CD4-positive, alpha-beta T cell treated with Interleukin-12 subunit alpha and Interleukin-12 subunit beta, for 1 hour (primary cell): Measurements from ENCODE around the gene MTG2.

Experiments
- DNase-seq: peaks from one replicate; pipeline ENCODE4 v3.0.0-alpha.2; 2020

Gene MTG2

DNA sequence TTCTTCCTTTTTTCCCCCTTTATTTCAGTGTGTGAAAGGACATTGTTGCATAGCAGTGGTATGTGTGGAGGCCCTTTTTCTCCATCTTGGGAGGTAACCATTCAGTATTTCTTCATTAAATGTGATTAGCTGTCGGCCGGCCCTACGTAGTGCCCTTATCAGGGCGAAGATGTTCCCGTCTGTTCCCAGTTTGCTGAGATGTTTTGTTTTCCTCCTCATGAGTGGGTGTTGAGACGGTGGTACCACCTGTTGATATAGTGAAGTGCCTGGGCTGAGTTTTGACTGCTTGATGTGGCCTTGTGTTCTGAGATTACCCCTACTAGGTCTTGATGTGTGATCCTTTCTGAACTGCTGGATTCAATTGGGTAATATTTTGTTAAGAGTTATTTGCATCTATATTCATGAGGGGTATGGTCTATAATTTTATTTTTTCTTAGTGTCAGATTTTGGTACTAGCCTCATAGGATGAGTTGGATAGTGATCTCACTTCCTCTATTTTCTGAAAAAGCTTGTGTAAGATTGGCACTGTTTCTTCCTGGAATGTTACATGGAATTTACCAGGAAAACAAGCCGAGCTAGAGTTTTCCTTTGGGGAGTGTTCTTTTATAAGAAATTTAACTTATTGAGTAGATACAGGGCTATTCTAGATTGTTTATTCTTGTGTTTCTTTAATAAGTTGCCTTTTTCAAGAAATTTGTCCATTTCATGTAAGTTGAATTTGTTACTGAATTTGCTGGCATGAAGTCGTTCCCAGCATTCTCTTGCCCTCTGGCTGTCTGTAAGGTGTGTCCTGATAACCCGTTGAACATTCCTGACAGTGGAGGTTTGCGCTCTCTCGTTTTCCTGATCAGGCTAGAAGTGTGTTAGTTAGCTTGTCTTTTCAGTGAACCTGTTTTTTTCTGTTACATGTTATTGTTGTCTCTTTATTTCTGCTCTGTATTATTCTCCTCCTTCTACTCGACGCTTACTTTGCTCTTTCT, 4.3 kb downstream of the MTG2 start:
- DNase-seq, result no peak

- no peak for DNase-seq
These were observed 8.0 kb downstream of the MTG2 start for GRCh38 chr20:62190639-62191411.

GRCh38 chr20:62191781-62192559, 9.1 kb downstream of the MTG2 start:
- no peak for DNase-seq

GRCh38 chr20:62192635-62193034, 9.8 kb downstream of the MTG2 start:
- no peak for DNase-seq

GRCh38 chr20:62193079-62194025, 10.5 kb downstream of the MTG2 start:
- no peak for DNase-seq

DNA sequence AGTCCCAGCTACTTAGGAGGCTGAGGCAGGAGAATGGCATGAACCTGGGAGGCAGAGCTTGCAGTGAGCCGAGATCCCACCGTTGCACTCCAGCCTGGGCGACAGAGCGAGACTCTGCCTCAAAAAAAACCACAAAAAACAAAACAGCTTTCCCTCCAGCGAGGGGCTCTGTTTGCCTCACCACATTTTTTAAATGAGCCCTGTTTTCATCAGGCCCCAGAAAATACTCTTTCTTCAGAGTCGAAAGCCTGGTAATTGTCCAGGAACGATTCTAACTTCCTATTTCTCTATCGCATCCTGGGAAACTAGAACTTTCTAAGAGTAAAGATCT, 12.2 kb downstream of the MTG2 start:
- DNase-seq, result no peak

- DNase-seq, result no peak
These were observed 12.9 kb downstream of the MTG2 start for GRCh38 chr20:62195736-62196135.

GRCh38 chr20:62196286-62196685, 13.5 kb downstream of the MTG2 start:
- DNase-seq, result no peak

GRCh38 chr20:62197311-62197710, 14.5 kb downstream of the MTG2 start:
- DNase-seq, result no peak

- no peak for DNase-seq
These were observed 15.0 kb downstream of the MTG2 start for GRCh38 chr20:62197801-62198200.

DNA sequence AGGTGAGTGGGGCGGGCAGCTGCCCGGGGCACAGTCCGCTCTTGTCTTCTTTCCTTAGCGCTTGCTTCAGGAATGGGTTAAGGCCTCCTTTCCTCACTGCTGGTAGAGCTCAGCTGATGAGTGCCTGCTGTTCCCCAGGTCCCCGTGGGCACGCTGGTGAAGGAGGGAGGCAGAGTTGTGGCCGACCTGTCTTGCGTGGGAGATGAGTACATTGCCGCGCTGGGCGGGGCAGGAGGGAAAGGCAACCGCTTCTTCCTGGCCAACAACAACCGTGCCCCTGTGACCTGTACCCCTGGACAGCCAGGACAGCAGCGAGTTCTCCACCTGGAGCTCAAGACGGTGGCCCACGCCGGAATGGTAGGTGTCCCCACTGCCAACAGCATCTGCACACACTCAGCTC, 15.7 kb downstream of the MTG2 start:
- no peak for DNase-seq

DNA sequence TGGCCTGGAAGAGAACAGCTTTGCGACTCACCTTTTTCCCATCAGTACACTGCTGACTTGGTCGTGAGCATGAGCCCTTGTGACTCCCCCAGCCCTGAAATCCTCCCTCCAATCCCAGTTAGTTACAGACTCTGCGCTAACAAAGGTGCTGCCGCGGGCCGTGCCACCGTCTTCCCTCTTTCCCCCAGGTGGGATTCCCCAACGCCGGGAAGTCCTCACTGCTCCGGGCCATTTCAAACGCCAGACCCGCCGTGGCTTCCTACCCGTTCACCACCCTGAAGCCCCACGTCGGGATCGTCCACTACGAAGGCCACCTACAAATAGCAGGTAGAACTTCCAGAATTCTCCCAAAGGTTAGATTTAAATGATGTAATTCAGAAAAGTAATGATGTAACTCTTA, 16.1 kb downstream of the MTG2 start:
- DNase-seq, result no peak

DNA sequence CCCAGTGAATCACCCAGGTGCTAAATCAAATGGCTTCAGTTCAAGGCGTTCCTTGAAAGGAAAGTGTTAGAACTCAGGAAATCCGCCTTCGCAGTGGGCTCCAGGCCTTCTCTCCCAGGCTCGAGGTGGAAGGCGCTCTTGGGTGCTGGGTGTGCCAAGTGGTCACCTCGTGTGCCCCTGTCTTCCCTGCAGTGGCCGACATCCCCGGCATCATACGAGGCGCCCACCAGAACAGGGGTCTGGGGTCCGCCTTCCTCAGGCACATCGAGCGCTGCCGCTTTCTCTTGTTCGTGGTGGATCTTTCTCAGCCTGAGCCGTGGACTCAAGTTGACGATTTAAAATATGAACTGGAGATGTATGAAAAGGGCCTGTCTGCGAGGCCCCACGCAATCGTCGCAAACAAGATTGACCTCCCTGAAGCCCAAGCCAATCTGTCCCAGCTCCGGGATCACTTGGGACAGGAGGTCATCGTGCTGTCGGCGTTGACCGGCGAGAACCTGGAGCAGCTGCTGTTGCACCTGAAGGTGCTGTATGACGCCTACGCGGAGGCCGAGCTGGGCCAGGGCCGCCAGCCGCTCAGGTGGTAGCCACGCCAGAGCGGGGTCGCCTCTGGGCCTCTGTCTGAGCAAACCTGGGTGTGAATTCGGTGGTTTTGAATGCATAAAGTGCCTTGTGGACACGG, 17.8 kb downstream of the MTG2 start:
- DNase-seq, result no peak

DNA sequence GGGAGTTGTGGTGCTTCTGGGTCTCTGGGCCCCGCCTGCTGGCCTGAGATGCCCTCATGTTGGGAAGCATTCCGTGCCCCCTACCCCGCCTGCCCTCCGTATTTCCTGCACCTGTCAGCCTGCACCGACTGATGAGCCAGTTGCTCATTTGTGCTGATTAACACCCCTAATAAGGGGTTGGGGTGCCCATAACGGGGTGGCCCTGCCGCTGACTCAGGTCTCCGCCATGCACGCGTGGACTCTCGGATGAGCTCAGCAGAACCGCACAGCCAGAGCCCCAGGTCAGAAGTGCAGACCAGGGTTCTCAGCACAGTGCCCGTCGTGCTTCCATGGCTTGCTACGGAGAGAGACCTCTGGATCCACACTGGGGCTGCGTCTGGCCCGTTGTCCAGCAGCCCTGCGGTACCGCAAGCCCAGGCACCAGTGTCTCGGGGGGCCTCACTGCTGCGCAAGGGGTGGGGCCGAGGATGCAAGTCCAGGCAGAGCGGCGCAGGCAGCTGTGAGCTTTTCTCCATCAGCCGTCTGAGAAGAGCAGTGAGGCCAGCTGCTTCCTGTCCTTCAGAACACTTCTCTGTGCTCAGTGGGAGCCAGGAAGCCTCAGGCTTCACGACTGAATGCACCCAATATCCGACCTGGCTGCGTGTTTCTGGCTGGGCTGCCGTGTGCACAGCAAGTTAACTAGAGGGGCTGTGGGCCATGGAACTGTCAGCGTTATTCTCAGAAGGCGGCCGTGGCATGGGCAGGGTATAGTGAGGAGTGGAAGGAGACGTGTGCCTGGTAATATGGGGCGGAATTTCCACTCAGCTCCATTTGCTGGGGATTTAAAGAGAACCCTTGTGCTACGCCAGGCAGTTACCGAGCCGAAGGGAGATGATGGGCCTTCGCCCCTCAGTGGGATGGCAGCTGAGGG, 18.6 kb downstream of the MTG2 start:
- no peak for DNase-seq

GRCh38 chr20:62202083-62202395, 19.2 kb downstream of the MTG2 start:
- DNase-seq, result no peak

DNA sequence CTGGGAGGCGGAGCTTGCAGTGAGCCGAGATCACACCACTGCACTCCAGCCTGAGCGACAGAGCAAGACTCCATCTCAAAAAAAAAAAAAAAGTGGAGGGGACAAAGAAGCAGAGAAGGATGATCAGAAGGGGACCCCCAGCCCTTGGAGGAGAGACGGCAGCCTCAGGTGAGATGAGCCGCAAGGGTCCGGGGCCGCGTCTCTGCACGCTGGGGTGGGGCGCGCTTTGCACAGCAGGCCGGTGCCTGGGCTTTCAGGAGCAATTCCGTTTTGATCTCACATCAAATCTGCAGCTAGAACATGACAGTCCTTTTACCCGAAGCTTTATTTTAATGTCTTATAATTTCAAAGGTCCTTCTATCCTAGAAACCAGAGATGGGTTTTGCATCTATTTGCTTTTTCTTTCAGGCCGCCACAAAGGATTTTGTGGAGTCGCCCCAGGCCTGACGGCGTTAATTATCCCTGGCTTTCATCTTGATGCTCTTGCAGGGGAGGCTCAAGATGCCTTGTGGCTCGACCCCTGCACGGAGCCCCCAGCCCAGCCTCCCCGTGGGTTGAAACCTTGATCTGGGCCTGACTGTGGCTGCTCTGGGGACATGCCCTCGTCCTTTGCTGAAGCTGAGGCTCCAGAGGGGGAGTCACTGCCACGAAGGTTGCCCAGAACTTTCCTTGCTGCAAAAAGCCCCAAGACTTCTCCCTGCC, 20.0 kb downstream of the MTG2 start:
- DNase-seq, result no peak

GRCh38 chr20:62203378-62204030, 20.7 kb downstream of the MTG2 start:
- no peak for DNase-seq

DNA sequence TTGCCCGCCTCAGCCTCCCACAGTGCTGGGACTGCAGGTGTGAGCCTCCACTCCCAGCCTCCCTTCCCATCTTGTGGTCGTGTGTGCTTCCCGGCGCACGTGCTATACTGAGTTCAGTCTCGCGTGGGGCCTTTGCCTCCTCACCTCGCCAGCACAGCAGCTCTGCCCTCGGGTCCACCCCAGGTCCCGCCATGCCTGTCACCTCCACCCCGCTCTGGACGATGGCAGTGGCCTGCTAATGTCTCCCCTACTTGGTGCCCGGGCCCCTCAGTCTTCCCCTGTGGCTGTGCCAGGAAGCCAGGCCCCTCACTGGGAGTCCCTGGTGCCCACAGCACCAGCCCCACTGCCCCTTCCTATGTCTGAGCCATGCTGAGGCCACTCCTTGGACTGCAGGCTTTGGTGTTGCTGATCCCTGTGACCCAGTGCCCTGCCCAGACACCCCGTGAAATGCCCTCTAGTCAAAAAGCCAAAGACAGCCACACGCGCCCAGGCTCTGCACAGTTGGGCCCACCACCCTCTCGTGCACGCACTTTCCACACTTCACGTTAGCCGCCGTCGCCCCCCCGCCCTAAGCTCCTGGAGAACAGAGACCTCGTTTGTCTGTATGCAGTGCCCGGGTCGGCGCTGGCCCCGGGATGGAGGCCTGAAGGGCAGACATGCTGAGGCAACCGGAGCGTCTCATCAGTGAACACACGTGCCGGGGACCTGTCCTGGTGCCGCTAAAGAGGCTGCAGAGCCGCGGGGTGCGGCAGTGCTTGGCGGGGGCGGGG, 23.0 kb downstream of the MTG2 start:
- DNase-seq, result no peak

- DNase-seq, result no peak
These were observed 23.6 kb downstream of the MTG2 start for GRCh38 chr20:62206388-62206775.
